MM.1S (cell line): ENCODE results near the gene USP30.

ENCODE experiments used
- DNase-seq: peaks from one replicate; pipeline ENCODE4 v3.0.0-alpha.2; 2015
- H2AFZ ChIP-seq: fragments of 300-600 bp; sonication (generic); 2 replicates; pipeline ENCODE4 v1.6.0; 2016; ENCODE audit warnings: antibody characterized with exemption, low read length
- H3F3A ChIP-seq: fragments of 300-600 bp; sonication (generic); 2 replicates; pipeline ENCODE4 v1.6.1; 2016; ENCODE audit warnings: mild to moderate bottlenecking, antibody characterized with exemption, low read length, moderate library complexity, mixed read lengths; ENCODE audit not compliant: insufficient read depth
- H3K27ac ChIP-seq: fragments of 300-600 bp; sonication (generic); 2 replicates; pipeline ENCODE4 v1.5.1; 2016; ENCODE audit warnings: mild to moderate bottlenecking, low read length
- H3K27me3 ChIP-seq: fragments of 300-600 bp; sonication (generic); replicated peaks from 2 replicates; pipeline ENCODE4 v1.6.0; 2016; ENCODE audit warnings: low read length; ENCODE audit not compliant: insufficient read depth
- H3K36me3 ChIP-seq: fragments of 300-600 bp; sonication (generic); replicated peaks from 2 replicates; pipeline ENCODE4 v1.6.1; 2016; ENCODE audit warnings: mild to moderate bottlenecking, low read length, mixed read lengths; ENCODE audit not compliant: insufficient read depth
- H3K4me1 ChIP-seq: fragments of 300-600 bp; sonication (generic); 2 replicates; pipeline ENCODE4 v1.6.1; 2016; ENCODE audit warnings: low read length, mixed read lengths
- H3K4me2 ChIP-seq: fragments of 300-600 bp; sonication (generic); 2 replicates; pipeline ENCODE4 v1.6.0; 2016; ENCODE audit warnings: low read depth, low read length
- H3K4me3 ChIP-seq: fragments of 300-600 bp; sonication (generic); 2 replicates; pipeline ENCODE4 v1.5.1; 2016; ENCODE audit warnings: low read length, mixed read lengths
- H3K79me2 ChIP-seq: fragments of 300-600 bp; sonication (generic); 2 replicates; pipeline ENCODE4 v1.6.1; 2016; ENCODE audit warnings: mixed run types, low read length, mixed read lengths
- H3K9ac ChIP-seq: fragments of 300-600 bp; sonication (generic); 2 replicates; pipeline ENCODE4 v1.6.1; 2016; ENCODE audit warnings: low read length, mixed read lengths
- H3K9me2 ChIP-seq: fragments of 300-600 bp; sonication (generic); replicated peaks from 2 replicates; pipeline ENCODE4 v1.6.1; 2016; ENCODE audit warnings: mild to moderate bottlenecking, low read length, mixed read lengths; ENCODE audit not compliant: insufficient read depth
- H3K9me3 ChIP-seq: fragments of 300-600 bp; sonication (generic); replicated peaks from 2 replicates; pipeline ENCODE4 v1.6.1; 2016; ENCODE audit warnings: mild to moderate bottlenecking, low read length, mixed read lengths; ENCODE audit not compliant: insufficient read depth
- H4K20me1 ChIP-seq: fragments of 300-600 bp; sonication (generic); 2 replicates; pipeline ENCODE4 v1.6.1; 2016; ENCODE audit warnings: mild to moderate bottlenecking, low read length, moderate library complexity, mixed read lengths; ENCODE audit not compliant: insufficient read depth
- EZH2 ChIP-seq: fragments of 300-600 bp; sonication (generic); optimal IDR thresholded peaks from 2 replicates; pipeline ENCODE3; 2017; ENCODE audit warnings: low read depth, mild to moderate bottlenecking, antibody characterized with exemption, low read length, mixed read lengths
- EZH2phosphoT487 ChIP-seq: fragments of 300-600 bp; sonication (generic); IDR thresholded peaks from 2 replicates; pipeline ENCODE4 v1.6.1; 2018; ENCODE audit warnings: antibody characterized with exemption, low read length
- TF ChIP-seq, protein P1 (sequence below): fragments of 300-600 bp; sonication (generic); IDR thresholded peaks from 2 replicates; pipeline ENCODE4 v1.5.1; 2016; ENCODE audit warnings: antibody characterized with exemption, low read length, mixed read lengths

The USP30 gene

DNA sequence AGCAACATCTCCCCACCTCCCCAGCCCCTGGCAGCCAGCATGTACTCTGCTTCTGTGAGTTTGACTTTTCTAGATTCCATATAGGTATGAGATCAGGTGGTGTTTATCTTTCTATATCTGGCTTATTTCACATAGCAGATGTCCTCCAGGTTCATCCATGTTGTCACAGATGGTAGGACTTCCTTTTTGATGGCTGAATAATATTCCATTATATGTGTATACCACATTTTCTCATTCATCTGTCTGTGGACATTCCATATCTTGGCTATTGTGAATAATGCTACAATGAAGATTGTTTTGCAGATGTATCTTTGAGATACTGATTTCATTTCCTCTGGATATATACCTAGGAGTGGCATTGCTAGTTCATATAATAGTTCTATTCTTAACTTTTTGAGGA lies 22.5 kb downstream of the USP30 start:
- H3F3A ChIP-seq: no peaks in the 10 kb centered on the region
- H2AFZ ChIP-seq: no peak overlapping the region
- no peaks in the 10 kb centered on the region for H3K36me3 ChIP-seq
- no peaks in the 10 kb centered on the region for H3K79me2 ChIP-seq
- no peaks in the 10 kb centered on the region for H3K4me1 ChIP-seq
- H3K9me2 ChIP-seq: no peaks in the 10 kb centered on the region
- H3K4me2 ChIP-seq: no peak overlapping the region
- DNase-seq: no peak
- H3K9ac ChIP-seq: no peak overlapping the region
- no peaks in the 10 kb centered on the region for H3K27me3 ChIP-seq
- no peaks in the 10 kb centered on the region for H3K9me3 ChIP-seq
- no peak overlapping the region for H3K4me3 ChIP-seq
- TF ChIP-seq EZH2phosphoT487 (no peak), EZH2 (no peak)
- TF ChIP-seq, protein P1, sequence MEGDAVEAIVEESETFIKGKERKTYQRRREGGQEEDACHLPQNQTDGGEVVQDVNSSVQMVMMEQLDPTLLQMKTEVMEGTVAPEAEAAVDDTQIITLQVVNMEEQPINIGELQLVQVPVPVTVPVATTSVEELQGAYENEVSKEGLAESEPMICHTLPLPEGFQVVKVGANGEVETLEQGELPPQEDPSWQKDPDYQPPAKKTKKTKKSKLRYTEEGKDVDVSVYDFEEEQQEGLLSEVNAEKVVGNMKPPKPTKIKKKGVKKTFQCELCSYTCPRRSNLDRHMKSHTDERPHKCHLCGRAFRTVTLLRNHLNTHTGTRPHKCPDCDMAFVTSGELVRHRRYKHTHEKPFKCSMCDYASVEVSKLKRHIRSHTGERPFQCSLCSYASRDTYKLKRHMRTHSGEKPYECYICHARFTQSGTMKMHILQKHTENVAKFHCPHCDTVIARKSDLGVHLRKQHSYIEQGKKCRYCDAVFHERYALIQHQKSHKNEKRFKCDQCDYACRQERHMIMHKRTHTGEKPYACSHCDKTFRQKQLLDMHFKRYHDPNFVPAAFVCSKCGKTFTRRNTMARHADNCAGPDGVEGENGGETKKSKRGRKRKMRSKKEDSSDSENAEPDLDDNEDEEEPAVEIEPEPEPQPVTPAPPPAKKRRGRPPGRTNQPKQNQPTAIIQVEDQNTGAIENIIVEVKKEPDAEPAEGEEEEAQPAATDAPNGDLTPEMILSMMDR: no peak
- no peak overlapping the region for H3K27ac ChIP-seq
- no peaks in the 10 kb centered on the region for H4K20me1 ChIP-seq

DNA sequence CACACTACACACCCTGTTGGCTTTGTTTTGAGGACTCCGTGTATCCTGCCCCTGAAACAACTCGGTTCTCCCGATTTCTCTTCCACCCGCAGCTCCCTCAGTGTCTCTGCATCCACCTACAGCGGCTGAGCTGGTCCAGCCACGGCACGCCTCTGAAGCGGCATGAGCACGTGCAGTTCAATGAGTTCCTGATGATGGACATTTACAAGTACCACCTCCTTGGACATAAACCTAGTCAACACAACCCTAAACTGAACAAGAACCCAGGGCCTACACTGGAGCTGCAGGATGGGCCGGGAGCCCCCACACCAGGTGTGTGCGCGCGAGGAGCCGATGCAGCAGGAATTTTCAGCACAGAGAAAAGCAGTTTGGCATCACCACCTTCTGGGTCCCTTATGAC lies 30.4 kb downstream of the USP30 start:
- Histone ChIP-seq H3K79me2 (no peaks in the 10 kb centered on the region), H3K4me3 (no peak overlapping the region), H3F3A (no peaks in the 10 kb centered on the region), H3K27me3 (no peaks in the 10 kb centered on the region), H4K20me1 (no peaks in the 10 kb centered on the region), H3K4me1 (no peaks in the 10 kb centered on the region), H3K9me3 (no peaks in the 10 kb centered on the region), H2AFZ (no peak overlapping the region), H3K4me2 (no peak overlapping the region), H3K36me3 (no peaks in the 10 kb centered on the region), H3K9me2 (no peaks in the 10 kb centered on the region), H3K27ac (no peak overlapping the region), H3K9ac (no peak overlapping the region)
- no peak for DNase-seq
- TF ChIP-seq EZH2phosphoT487: no peak
- TF ChIP-seq EZH2: no peak
- TF ChIP-seq, protein P1: no peak

DNA sequence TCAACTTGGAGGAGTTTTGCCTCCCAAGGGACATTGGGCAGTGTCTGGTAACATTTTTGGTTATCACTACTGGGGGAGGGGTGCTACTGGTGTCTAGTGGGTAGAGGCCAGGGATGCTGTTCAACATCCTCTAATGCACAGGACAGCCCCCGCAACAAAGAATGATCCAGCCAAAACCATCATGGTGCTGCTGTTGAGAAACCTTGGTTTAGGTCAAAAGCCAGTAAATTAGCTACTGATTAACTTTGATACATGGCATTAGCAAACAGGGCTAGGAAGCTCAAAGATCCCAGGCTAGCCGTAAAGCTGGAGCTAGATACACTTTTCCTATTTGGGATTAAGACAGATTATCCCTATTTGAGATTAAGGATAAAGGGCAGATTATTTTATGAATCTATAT lies 32.0 kb downstream of the USP30 start:
- H3K36me3 ChIP-seq: no peaks in the 10 kb centered on the region
- no peaks in the 10 kb centered on the region for H3K79me2 ChIP-seq
- H3K4me1 ChIP-seq: no peaks in the 10 kb centered on the region
- no peak overlapping the region for H3K4me3 ChIP-seq
- H3K9me2 ChIP-seq: no peaks in the 10 kb centered on the region
- no peaks in the 10 kb centered on the region for H3F3A ChIP-seq
- H3K9me3 ChIP-seq: no peaks in the 10 kb centered on the region
- DNase-seq: no peak
- H2AFZ ChIP-seq: no peak overlapping the region
- no peaks in the 10 kb centered on the region for H3K27me3 ChIP-seq
- no peak overlapping the region for H3K9ac ChIP-seq
- H3K27ac ChIP-seq: no peak overlapping the region
- H3K4me2 ChIP-seq: no peak overlapping the region
- H4K20me1 ChIP-seq: no peaks in the 10 kb centered on the region
- TF ChIP-seq, protein P1: no peak
- no peak for TF ChIP-seq EZH2phosphoT487
- TF ChIP-seq EZH2: no peak
